Left forelimb (tissue), 1 donor: Measurements from ENCODE around the gene GH2.
"Not testable (repeated sequence)": the region's sequence is repeated elsewhere in the genome, so short reads cannot be mapped to it uniquely, and the experiment has no call there.

Experiments
- DNase-seq: peaks from one replicate; pipeline ENCODE4 v3.0.0-alpha.2; 2018; ENCODE audit warnings: low spot score

The GH2 gene

GRCh38 chr17:63873577-63873976 is 8.2 kb downstream of the GH2 start, which contains the start of gene CSH2:
TSS of gene CSH2 (minus strand) at chr17:63873677. CDS start at chr17:63873614, 63 bp downstream.
- not testable (repeated sequence) for DNase-seq

DNA sequence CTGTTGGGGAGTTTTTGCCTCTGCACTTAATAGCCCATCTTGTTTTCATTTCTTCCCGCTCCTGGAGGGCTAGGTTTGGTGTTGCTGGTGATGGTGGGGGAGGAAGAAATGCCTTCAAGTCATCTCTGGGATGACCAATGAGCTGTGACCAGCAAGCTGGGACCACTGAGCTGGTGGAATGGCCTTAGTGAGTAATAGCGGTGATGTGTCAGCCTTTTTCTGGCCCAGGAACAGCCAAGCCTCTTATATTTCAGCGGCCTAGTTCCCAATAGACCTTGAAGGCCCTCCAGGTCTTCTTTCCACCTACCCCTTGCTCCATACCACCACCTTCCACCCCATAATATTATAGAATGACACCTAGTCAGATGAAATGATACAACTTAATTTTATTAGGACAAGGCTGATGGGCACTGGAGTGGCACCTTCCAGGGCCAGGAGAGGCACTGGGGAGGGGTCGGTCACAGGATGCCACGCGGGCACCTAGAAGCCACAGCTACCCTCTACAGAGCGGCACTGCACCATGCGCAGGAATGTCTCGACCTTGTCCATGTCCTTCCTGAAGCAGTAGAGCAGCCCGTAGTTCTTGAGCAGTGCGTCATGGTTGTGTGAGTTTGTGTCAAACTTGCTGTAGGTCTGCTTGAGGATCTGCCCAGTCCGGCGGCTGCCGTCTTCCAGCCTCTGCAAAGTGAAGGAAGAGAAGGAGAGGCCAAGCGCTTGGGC is 9.9 kb downstream of the GH2 start:
- not testable (repeated sequence) for DNase-seq

GRCh38 chr17:63870292-63870665 is 11.5 kb downstream of the GH2 start:
- not testable (repeated sequence) for DNase-seq

GRCh38 chr17:63869491-63870291 is 12.1 kb downstream of the GH2 start:
- DNase-seq = not testable (repeated sequence)

DNA sequence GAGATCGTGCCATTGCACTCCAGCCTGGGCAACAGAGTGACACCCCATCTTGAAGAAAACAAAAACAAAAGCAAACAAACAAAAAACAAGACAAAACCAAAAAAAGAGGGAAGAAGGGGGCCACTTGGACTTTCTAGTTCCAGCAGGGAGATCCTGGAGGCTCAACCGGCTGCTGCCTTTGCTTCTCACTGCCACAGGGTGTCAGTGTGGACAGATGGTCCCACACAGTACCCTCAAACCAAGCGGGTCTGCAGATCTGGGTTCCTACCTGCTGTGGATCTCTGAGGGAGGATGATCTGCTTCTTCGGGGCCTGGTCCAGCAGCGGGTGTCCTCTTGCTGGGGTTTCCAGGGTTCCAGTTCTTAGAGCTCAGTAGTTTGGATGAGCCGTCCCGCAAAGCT is 15.1 kb downstream of the GH2 start:
- not testable (repeated sequence) for DNase-seq

- no peak for DNase-seq
Observed at GRCh38 chr17:63859257-63859656, 22.5 kb downstream of the GH2 start.

- DNase-seq = not testable (repeated sequence)
Observed at GRCh38 chr17:63856425-63856824, 25.3 kb downstream of the GH2 start.

- no peak for DNase-seq
Observed at GRCh38 chr17:63855185-63855584, 26.6 kb downstream of the GH2 start.

DNA sequence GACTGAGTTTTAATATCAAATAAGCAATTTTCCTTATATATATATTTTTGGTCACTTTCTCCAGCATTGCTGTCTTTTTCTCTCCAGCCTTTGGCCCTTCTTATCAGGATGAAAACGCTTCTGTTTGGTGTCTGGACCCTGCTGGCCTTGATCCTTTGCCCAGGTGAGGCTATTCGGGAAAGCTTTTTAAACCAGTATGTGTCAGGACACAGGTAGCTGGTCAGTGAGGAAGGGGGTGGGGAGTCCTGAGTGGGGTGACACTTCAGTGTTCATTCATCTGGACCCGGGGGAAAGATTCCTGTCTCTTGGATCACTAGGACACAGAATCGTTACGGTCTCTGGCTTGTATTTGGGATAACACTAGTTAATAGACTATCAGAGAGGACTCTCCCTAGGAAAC is 27.0 kb downstream of the GH2 start:
- DNase-seq = no peak

- no peak for DNase-seq
Observed at GRCh38 chr17:63853260-63853659, 28.5 kb downstream of the GH2 start.

DNA sequence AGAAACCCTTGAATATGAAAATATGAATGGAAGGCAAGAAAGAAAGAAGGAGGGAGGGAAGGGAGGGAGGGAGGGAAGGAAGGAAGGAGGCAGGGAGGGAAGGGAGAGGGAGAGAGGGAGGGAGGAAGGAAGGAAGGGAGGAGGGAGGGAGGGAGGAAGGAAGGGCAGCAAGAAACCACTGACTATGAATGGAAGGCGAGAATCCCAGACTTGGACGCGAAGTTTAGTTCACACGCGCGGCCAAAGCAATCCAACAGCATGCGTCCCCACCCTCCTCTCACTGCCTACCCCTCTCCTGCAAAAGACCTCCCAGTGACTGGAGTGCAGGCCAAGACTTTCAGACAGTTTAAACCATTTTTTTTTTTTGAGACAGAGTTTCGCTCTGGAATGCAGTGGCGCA is 31.3 kb downstream of the GH2 start:
- DNase-seq = no peak

DNA sequence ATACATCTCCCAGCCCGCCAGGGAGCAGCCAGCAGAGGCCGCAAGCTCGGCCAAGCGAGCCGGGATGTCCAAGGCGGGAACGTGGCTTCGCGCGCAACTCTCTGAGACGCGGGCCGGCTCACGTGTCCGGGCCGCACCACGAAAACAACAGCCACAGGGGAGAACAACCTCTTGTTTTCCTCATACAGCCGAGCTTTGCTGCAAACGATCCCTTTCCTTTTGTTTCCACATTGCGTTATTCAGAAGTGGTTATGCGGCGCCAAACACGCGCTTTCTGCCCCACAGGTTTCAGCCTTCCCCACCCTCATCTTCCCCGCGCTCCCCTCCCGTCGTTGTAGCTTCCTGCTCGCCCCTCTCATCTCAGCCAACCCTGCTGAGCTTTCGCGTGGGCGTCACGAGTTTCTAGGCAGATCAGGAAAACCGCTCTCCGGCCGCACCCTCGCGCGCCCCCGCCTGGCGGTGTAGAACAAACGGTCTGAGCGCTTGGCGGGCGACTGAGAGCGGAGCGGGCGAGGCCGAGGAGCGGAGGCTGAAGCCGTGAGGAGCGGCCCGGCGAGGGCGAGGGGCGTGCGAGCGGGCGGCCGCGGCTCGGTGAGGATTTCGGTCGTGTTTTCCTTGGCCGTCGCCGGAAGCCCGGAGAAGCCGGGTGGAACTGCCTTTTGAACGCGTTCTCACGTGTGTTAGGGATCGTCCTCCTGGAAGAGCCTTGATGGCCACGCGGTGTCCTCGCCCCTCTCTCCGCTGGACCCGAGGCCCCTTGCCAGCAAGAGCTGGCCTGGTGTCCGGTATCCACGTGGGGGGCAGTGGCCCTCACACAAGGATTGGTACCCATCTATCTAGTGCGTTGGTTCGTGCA is 32.7 kb downstream of the GH2 start:
- DNase-seq = peak; percentile 92

- no peak for DNase-seq
Observed at GRCh38 chr17:63847525-63848249, 34.1 kb downstream of the GH2 start.

DNA sequence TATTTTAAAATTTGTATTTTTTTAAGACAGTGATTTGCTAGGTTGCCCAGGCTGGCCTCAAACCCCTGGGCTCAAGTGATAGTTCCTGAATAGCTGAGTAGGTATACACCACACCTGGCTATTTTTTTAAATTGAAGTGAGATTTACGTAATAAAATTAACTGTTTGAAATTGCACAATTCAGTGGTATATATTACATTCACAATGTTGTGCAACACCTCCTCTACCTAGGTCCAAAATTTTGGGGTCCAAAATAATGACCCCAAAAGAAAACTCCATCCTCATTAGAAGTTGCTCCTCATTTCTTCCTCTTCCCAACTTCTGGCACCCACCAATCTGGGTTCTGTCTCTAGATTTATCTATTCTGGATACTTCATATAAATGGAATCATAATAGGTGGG is 36.2 kb downstream of the GH2 start:
- DNase-seq = no peak

DNA sequence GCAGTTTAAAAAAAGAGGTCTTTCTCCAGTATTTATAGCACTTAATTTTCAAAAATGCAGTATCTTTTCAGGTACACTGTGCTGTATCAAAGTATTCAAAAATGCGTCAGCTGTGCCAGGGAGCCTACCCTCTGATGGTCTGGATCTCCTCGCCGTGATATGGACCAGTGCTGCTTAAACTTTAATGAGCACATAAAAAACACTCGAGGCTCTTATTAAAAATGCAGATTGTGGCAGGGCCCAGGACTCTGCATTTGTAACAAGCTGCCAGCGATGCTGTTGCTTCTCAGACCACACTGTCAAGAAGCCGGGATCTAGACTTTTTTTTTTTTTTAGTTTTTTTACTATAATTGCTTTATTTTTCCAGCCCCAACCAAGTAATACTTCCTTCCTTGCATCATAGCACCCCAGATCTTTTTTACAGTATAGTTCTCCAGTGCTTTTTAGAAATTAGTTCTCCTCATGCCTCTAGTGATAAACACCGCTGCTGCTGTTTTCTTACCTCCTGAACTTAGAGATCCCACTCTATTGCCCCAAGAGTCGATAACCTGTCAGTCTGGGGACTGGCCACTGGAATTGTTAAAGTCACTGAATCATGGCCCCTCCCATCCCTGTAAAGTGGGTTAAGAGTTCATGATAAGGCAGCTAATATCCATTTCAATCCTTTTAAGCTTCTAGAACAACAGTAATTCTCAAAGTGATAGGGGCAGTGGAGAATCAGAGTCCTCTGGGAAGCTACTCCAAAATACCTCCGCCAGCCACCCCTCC is 37.6 kb downstream of the GH2 start:
- DNase-seq = no peak

- not testable (repeated sequence) for DNase-seq
Observed at GRCh38 chr17:63843387-63843888, 38.3 kb downstream of the GH2 start.

- peak; percentile 99 for DNase-seq
Observed at GRCh38 chr17:63842540-63843386, 39.0 kb downstream of the GH2 start, which contains the start of gene SMARCD2. TSS of gene SMARCD2 (minus strand) at chr17:63842685. CDS start at chr17:63842674, 11 bp downstream.

GRCh38 chr17:63842173-63842539 is 39.6 kb downstream of the GH2 start:
- DNase-seq = no peak

- no peak for DNase-seq
Observed at GRCh38 chr17:63841350-63842172, 40.2 kb downstream of the GH2 start.
